Measurements from ENCODE around the gene ALDH1B1. TPM values are rescaled to one million over a fixed set of nuclear protein-coding genes. Genes with fewer than 3 reads are reported as not detected.

Gene ALDH1B1
- total RNA-seq, 1 donor from 2014 or later = 32.1 TPM

DNA sequence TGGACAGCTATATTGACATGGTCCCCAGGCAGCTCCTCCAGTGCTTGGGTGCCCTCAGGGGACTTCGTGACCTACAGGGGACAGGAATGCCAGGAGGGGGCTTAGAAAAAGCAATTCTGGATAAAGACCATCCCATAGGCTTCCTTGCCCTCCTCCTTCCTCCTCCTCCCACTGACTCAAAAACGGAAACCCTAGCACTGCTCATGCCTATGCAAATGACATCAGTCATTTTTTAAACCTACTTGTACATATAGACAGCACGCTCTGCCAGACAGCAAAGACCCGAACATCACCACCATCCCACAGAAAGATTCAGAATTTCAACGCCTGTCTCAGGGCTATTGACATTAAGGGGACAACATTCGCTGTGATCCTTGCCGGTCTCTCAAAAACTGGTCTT lies 20.8 kb downstream of the ALDH1B1 start:
- no peak overlapping the region for H3K27ac Mint-ChIP-seq
- H3K4me1 Mint-ChIP-seq (ENCODE audit: low read depth) = no peaks in the 10 kb centered on the region
- peaks cover 47% of the 10 kb centered on the region for H3K27me3 Mint-ChIP-seq
- no peak overlapping the region for H3K4me3 Mint-ChIP-seq (ENCODE audit: low read depth)
- H3K36me3 Mint-ChIP-seq (ENCODE audit: insufficient read depth) = no peaks in the 10 kb centered on the region
- H3K9me3 Mint-ChIP-seq (ENCODE audit: low read depth) = no peaks in the 10 kb centered on the region
- TF ChIP-seq, protein P1, sequence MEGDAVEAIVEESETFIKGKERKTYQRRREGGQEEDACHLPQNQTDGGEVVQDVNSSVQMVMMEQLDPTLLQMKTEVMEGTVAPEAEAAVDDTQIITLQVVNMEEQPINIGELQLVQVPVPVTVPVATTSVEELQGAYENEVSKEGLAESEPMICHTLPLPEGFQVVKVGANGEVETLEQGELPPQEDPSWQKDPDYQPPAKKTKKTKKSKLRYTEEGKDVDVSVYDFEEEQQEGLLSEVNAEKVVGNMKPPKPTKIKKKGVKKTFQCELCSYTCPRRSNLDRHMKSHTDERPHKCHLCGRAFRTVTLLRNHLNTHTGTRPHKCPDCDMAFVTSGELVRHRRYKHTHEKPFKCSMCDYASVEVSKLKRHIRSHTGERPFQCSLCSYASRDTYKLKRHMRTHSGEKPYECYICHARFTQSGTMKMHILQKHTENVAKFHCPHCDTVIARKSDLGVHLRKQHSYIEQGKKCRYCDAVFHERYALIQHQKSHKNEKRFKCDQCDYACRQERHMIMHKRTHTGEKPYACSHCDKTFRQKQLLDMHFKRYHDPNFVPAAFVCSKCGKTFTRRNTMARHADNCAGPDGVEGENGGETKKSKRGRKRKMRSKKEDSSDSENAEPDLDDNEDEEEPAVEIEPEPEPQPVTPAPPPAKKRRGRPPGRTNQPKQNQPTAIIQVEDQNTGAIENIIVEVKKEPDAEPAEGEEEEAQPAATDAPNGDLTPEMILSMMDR (IDR thresholded peaks at IDR 0.05; ENCODE audit: unreplicated experiment) = no peak
- no peak for DNase-seq (ENCODE audit: low spot score, unreplicated experiment)

GRCh38 chr9:38414040-38414723 lies 21.7 kb downstream of the ALDH1B1 start:
- TF ChIP-seq, protein P1 (IDR thresholded peaks at IDR 0.05; ENCODE audit: unreplicated experiment) = no peak
- Mint-ChIP-seq H3K9me3 (ENCODE audit: low read depth) (no peaks in the 10 kb centered on the region), H3K4me3 (ENCODE audit: low read depth) (no peak overlapping the region), H3K4me1 (ENCODE audit: low read depth) (peaks cover 2% of the 10 kb centered on the region), H3K27ac (no peak overlapping the region), H3K36me3 (ENCODE audit: insufficient read depth) (no peaks in the 10 kb centered on the region), H3K27me3 (peaks cover 50% of the 10 kb centered on the region)
- DNase-seq (ENCODE audit: low spot score, unreplicated experiment) = no peak

DNA sequence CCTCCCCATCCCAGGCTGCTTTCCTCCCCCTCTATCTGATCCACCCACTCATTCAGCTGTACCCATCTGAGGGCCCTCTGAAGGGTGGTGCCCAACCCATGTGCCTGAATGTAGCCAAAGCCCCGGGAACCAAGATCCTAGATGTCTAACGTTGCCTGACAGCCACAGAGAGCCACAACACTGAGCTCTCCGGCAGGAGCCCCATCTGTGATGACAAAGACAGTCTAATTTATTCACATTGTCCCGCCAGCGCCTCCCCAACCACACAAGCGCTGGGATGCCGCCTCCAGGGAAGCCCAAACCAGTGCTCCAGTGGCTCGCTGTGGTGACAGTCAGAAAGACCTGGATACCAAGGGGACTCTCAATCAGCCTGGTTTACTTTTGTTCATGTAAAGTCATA lies 23.4 kb downstream of the ALDH1B1 start:
- H3K4me3 Mint-ChIP-seq (ENCODE audit: low read depth) = no peak overlapping the region
- no peaks in the 10 kb centered on the region for H3K9me3 Mint-ChIP-seq (ENCODE audit: low read depth)
- H3K27ac Mint-ChIP-seq = no peak overlapping the region
- TF ChIP-seq, protein P1 (IDR thresholded peaks at IDR 0.05; ENCODE audit: unreplicated experiment) = no peak
- no peak for DNase-seq (ENCODE audit: low spot score, unreplicated experiment)
- peaks cover 56% of the 10 kb centered on the region for H3K27me3 Mint-ChIP-seq
- peaks cover 4% of the 10 kb centered on the region for H3K4me1 Mint-ChIP-seq (ENCODE audit: low read depth)
- H3K36me3 Mint-ChIP-seq (ENCODE audit: insufficient read depth) = no peaks in the 10 kb centered on the region

- no peak overlapping the region for H3K4me3 Mint-ChIP-seq (ENCODE audit: low read depth)
- no peak overlapping the region for H3K27ac Mint-ChIP-seq
- no peak for DNase-seq (ENCODE audit: low spot score, unreplicated experiment)
- peaks cover 4% of the 10 kb centered on the region for H3K4me1 Mint-ChIP-seq (ENCODE audit: low read depth)
- TF ChIP-seq, protein P1 (IDR thresholded peaks at IDR 0.05; ENCODE audit: unreplicated experiment) = no peak
- H3K27me3 Mint-ChIP-seq = peaks cover 58% of the 10 kb centered on the region
- no peaks in the 10 kb centered on the region for H3K9me3 Mint-ChIP-seq (ENCODE audit: low read depth)
- no peaks in the 10 kb centered on the region for H3K36me3 Mint-ChIP-seq (ENCODE audit: insufficient read depth)
Measured at GRCh38 chr9:38416461-38416860, 24.0 kb downstream of the ALDH1B1 start.

GRCh38 chr9:38417003-38417945 lies 24.8 kb downstream of the ALDH1B1 start:
- TF ChIP-seq, protein P1 (IDR thresholded peaks at IDR 0.05; ENCODE audit: unreplicated experiment) = peak; percentile 59
- no peak for DNase-seq (ENCODE audit: low spot score, unreplicated experiment)
- Mint-ChIP-seq H3K4me3 (ENCODE audit: low read depth) (no peak overlapping the region), H3K36me3 (ENCODE audit: insufficient read depth) (no peaks in the 10 kb centered on the region), H3K27ac (no peak overlapping the region), H3K4me1 (ENCODE audit: low read depth) (peaks cover 4% of the 10 kb centered on the region), H3K27me3 (peaks cover 58% of the 10 kb centered on the region), H3K9me3 (ENCODE audit: low read depth) (no peaks in the 10 kb centered on the region)

All from progenitor cell of endocrine pancreas (in vitro differentiated cells).